Fibroblast of skin of left quadriceps (primary cell): Measurements from ENCODE around the gene GLB1L.

ENCODE experiments used
- DNase-seq, 2 experiments: peaks; one replicate each; pipeline ENCODE4 v3.0.0-alpha.2; 2013; ENCODE audit warnings: low read depth in 2 of 2

The GLB1L gene

DNA sequence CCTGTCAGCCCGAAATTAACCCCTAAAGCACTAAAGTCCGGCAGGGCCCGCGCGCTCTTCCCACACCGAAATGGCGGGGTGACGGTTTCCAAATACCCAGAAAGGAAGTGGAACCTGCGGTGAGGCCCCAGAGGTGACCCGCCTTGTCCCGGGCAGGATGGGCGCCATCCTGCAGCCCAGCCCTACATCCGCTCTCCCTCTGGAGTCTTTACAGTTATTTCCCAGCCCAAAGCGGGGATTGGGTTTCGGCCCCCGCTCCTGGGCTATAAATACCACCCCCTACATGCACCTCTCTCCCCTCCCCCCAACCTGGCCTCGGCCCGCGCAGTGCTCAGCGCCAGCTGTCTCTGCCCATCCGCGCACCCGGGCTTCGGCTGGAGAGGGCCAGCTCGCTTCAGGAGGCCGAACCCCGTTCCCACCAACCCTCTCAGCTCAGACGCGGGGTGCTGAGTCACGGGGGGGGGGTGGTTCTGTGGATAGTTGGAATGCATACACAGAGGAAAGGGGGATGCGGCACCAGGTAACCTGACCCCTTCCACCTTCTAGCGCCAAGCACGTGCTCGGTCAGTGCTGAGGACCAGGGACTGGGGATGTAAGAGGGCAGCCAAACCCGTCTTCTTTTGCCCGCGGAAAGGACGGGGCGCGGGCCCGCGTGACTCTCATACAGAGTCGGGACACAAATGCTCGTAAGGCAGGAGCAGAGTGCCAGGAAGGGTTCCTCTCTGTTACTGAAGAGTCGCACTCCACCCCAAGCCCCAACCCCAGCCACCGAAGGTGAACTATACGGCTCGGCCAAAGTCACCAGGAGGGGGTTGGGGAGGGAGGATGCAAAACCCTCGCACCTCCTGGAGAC lies 7.9 kb upstream of the GLB1L start, which contains the start of gene TUBA4B:
TUBA4B (plus strand) TSS at position 344 of the 853 bp plus-strand sequence; CDS start at position 509, 165 bp downstream.
- DNase-seq, result no peak

DNA sequence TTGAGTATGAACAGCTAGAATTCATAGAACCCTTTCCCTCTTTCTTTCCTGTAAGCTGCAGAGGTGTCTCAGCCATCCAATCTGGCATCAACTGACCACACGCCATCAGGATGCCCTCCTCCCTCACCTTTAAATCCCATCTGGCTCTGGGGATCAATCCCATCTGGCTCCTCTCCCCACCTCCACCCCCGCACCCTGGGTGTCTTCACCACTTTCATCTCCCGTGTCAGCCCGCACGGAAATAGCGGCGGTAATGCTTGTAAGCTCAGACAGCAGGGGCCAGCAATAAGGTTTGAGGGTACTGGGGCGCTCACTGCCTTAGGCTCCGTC lies 7.3 kb upstream of the GLB1L start:
- DNase-seq, result no peak

DNA sequence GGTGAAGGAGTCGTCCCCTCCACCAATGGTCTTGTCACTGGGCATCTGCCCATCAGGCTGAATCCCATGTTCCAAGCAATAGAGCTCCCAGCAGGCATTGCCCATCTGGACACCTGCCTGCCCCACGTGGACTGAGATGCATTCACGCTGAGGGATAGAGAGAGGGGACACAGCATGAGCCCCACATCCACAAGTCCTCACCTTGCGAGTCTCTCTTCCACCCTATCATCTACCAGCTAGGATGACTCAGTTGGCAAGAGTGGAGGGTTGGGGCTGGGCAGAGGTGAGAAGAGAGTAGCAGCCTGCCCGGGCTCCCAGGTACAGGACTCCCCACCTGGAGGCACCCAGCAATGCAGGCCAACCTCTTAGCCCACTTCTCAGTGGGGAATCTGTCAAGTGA lies 6.8 kb upstream of the GLB1L start:
- no peak for DNase-seq

DNA sequence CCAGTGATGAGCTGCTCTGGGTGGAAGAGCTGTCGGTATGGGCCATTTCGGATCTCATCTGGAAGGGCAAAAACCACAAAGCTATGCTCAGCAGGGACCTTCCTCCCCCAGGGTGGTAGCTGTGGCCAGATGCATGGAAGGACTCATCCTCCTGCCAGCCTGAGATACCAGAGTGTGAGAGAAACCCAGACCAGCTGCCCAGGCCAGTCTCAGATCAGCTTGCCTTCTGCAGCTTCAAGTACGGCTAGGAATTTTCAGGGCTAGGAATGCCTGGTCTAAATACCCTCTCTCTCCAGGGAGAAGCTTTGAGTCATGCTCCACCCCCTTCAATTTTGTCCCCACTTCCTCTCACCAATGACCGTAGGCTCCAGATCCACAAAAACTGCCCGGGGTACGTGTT lies 6.4 kb upstream of the GLB1L start:
- no peak for DNase-seq

DNA sequence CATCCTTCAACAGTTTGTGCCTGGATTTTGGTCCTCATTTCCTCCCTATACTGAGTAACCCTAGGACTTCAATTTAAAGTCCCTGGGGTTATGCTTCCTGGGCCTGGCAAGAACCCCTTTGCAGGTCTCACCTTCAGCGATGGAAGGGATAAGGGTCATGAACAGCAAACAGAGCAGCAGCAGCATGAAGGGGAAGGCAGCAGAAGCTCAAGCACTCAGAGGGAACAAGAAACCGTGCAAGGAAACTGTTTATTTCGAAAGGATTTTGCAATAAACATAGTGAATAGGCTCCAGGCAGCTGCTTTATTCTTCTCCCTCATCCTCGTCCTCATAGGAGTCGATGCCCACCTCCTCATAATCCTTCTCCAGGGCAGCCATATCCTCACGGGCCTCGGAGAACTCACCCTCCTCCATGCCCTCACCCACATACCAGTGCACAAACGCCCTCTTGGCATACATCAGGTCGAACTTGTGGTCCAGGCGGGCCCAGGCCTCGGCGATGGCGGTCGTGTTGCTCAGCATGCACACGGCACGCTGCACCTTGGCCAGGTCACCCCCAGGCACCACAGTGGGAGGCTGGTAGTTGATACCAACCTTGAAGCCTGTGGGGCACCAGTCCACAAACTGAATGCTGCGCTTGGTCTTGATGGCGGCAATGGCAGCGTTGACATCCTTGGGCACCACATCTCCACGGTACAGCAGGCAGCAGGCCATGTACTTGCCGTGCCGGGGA lies 5.0 kb upstream of the GLB1L start:
- DNase-seq, result no peak

DNA sequence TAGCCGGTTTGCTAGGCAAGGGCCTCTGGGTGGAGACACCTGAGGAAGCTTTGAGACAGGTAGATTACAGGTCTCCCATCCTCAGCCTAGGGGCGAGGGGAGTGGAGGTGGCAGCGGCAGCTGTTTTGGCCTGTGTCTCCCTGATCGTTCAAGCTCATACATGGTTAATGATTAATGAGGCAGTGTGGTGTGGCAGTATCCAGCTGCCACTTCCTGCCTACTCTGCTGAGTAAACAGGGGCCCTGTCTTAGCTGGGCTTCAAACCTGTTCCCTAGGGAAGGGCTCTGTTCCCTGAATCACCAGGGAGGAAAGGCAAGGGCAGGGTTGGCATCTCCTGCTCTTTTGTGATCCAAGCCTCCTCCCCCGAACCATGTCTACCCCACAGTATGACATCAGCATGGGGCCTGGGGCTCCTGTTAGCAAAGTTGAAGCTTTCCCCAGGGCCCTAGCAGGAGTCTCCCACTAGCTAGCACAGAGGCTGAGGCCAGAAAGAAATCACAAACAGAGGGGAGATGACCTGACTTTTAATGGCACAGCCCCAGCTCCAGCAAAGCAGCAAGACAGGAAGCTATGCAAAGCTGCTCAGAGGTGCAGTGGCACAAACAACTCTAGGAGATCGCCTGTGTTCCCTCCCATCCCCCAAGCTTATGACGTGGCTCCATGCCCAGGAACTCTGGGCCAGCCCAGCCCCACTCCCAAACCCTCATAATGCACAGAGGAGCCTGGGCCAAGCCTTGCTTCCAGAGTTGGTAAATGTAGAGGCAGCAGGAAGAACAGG lies 4.1 kb upstream of the GLB1L start:
- DNase-seq, result peak; percentile 49 to 53

DNA sequence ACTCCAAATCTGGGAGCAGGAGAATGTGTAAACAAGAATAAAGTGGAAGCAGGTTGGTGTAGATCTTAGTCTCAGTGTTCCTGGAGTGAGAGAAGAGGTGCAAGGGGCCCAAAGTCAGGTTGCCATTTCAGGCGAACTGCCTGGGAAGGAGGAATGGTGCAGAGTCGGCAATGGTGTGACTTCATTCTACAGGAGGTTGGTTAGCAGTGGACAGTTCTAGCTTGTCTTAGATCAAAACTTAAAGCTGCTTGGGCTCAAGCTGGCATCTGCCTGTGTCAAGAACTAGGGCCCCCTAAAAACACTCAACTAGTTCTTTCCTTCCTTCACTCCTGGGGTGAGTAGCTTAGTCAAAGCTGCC lies 3.6 kb upstream of the GLB1L start:
- no peak for DNase-seq

DNA sequence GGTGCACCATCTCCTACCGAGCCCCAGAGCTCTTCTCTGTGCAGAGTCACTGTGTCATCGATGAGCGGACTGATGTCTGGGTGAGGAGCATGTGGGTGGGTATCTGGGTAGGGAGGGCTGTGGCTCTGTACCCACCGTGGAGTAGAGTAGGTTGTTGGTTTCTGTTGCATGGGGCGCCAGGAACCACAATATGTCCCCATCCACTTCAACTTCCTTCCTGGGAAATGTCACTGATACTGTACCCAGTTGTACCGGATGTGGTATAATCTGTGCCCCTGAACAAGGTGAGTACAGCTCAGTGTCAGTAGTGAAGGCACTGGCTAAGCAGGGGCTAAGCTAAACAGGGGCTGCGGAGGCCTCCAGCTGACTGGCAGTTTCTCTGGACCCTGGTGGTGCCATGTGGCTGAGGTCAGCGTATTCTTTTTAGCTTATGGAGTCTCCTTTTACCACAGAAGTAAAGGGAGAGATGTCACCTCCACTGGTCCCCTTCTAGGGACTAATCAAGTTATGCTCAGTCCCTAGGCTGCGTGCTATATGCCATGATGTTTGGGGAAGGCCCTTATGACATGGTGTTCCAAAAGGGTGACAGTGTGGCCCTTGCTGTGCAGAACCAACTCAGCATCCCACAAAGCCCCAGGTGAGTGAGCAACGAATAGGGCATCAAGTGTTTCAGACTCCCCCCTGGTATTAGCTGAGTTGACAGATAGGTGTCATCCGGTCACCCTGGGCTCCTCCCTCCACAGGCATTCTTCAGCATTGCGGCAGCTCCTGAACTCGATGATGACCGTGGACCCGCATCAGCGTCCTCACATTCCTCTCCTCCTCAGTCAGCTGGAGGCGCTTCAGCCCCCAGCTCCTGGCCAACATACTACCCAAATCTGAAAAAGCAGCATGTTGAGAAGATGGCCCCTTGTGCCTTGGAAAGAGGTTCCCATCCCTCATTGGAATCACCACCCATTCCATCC lies 2.7 kb upstream of the GLB1L start:
- DNase-seq, result no peak

DNA sequence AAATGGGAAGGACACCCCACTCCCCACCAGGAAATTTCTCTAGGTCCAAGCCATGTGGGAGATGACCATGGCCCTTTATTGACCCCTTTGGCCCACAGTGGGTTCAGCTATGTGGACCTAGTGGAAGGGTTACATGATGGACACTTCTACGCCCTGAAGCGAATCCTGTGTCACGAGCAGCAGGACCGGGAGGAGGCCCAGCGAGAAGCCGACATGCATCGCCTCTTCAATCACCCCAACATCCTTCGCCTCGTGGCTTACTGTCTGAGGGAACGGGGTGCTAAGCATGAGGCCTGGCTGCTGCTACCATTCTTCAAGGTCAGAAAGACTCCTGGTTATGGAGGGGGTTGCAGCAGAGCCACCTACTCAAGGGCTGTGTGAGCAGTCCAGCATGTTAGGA lies 1.3 kb upstream of the GLB1L start:
- DNase-seq, result no peak

DNA sequence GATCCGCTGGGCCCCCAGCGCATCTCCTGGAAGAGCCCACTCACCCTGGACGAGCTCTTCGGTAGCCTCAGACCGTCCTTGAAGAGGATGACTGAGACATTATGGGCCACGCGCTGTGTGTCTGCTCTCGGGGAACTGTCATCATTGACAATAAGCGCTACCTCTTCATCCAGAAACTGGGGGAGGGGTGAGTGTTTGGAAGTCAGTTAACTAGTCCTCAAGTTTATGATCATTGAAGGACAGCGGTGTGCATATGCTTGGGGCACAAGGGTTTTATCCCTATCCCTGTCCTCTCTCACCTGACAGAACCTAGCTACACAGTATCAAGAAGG lies 621 bp upstream of the GLB1L start:
- DNase-seq, result no peak

DNA sequence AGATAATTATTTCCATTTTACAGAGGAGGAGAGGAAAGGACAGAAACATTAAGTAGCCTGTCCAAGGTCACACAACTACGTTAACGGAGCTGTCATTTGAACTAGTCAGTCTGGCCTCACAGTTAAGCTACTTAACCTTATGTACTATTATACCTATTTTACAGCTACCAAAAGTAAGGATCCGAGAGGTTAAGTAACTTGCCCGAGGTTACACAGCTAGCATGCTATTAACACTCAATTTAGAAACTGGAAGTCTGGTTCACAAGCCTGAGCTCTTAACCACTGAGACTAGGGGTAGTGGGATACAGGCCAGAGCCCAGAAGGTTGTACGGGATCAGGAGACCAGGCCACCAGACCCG lies 476 bp downstream of the GLB1L start:
- DNase-seq, result no peak

DNA sequence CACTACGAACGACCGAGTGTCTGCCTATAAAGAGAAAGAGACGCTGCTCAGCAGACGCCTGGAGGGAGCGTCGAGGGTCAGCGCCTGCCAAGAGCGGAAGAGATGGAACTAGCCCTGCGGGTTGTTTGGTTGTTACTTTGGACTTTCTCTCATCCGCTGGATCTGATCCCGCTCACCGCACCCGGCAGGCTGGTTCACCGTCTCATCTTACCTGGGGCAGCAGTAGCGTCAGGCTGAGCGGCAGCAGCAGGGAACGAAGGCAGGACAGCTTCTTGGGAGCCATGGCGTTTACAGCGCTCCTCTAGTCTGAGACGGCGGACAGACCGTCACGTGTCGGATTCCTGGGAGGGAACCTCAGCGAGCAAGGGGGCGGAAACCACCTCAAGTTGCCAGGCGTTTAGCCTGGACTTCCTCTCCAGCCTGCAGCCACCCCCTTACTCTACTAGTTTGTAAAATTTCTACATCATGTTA lies 1.9 kb downstream of the GLB1L start:
- DNase-seq, result no peak

DNA sequence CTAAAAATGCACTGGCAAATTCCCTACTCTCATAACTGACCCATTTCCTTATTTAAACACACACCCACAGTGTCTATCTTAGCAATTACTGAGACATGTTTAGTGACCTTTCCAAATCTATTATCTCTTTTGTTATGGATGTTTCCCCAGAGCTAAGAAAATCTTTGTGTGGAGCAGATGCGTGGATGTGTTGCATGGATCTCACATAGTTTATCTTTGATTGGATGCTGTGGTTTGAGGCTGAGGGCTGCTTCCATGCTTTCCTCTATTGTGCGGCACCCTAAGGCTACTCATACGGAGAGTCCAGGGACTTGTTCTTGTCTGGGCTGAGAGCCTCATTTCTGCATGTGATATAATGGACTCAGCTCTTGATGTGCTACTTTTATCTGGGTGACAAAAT lies 10.9 kb downstream of the GLB1L start:
- no peak for DNase-seq

DNA sequence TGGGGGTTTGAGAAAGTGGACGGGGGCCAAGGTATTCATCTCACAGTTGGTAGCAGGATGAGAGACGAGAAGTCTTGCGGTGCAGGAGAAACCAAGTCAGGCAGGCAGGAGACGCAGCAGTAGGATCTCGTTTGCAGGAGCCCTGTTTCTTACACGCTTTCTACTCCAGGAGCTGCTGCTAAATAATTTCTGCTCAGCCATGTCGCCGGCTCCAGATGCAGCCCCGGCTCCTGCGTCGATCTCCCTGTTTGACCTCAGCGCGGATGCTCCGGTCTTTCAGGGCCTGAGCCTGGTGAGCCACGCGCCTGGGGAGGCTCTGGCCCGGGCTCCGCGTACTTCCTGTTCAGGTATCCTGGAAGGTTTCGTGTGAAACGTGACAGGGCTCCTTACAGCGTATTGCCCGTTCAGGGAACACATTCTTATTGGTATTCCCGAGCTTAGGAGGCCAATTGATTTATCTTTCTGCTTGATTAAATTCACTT lies 15.1 kb downstream of the GLB1L start:
- no peak for DNase-seq

DNA sequence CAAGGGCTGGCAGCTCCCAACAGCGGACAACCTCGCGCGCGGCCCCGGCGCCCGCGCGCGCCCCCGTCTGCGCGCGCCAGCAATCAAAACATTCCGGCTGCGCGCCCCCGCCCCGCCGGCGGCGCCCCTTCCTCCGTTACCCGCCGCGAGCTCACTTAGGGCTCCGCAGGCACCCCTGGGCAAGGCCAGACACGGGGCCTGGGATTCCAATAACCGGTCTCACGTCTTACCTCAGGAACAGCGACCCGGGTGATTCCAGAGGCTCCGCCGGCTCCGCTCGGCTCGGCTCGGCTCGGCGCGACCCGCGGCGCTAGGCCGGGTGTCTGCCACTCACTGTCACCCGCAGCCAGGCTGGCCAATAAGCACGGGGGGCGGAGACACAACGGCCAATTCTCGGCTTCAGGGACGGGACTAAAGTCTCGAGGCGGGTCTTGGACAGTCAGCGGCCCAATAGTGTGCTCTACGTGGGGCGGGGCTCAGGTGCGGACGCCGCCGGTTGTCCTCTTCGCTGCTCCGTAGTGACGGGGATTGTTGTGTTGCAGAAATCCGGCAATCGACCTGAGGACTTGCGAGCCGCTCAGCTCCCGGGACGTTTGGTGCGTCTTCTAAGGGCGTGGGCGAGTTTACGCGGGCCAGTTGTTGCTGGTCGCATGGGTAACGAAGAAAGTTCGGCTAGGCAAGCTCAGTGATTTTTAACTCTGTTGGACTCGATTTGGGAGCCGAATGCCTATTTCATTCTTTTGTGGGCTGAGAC lies 15.8 kb downstream of the GLB1L start, which contains the start of the genes ANKZF1 and ATG9A:
ANKZF1 (plus strand) TSS at position 502 of the 754 bp plus-strand sequence. CDS start 452 bp downstream, outside the sequence.
ATG9A (minus strand) TSS at position 332 of the 754 bp plus-strand sequence. CDS start 1,612 bp downstream, outside the sequence.
- DNase-seq, result peak; percentile 96 to 97

DNA sequence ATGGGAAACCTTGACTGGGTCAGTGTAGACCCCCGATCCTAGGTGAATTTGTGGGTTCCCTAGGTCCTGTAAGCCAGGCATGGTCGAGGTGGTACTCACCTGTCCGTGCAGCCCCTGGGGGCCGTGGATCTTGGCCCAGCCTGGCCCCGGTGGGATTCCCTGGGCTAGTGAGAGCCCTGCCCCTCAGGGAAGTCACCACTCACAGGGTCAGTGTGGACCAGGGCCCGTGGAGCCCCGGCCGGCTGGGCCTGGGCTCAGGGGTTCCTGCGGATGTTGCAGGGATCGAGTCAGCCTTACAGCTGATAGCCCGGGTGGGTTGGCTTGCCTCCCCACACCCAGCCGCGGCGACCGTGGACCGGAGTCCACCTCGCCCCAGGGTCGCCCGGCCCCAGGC lies 16.3 kb downstream of the GLB1L start:
- no peak for DNase-seq

DNA sequence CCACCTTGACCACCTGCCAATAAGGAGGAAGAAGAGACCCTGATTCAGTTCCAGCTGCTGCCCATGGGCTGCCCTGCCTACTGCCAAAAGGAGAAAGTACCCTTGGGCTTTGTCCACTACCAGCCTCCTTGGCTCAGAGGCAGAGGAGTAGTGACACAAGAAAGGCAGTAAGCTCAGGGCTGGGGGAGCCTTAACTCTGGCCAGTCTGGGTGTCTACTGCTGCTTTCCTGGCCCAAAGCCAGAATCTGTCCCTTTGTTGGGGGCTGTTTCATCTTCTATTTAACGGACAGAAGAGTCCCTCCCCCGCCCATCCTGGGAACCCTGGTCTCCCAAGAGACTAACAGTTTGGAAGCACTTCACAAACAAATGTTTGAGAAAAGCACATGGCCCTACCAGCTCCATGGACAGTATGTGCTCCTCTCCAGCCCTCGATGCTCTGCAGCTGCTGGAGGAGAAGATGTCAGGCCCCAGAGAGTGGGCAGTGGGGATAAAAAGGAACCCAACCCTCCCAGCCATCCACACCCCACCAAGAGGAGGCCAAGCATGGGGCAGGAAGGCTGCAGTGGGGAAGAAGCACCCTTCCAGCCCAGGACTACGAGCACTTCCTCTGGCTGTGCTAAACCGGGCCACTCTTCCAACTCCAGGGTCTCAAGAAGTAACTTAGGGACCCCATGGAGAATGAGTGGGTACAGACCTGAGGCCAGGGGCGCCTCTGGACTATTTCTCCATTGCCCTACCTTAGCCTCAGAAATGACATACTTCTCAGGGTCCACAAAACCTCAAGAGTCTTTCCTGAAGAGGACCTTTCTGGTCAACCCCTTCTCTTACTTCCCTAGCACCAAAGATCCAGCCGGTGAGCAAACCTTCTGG lies 17.0 kb downstream of the GLB1L start:
- no peak for DNase-seq

DNA sequence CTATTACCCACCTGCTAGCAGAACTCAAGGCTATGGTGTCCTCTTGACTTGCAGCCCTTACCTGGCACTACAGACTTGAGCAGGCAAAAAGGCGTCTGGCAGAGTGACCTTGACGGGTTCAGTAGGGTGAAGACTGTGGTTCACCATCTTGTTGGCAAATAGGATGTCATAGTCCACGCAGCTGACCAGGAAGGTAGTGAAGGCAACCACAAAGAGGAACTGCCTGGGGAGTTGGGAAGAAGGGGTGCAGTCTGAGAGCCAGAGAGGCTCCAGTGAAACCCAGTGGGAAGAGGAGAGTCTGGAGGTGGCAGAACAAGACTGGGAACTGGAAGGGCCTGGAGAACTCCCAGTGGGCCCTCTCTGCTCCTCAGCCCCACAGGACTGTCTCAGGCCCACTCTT lies 19.9 kb downstream of the GLB1L start:
- no peak for DNase-seq
